HG03097 (cell line): ENCODE results near the gene TRAPPC5.

Source experiments
- ATAC-seq: cut with Tn5 transposase; IDR thresholded peaks from one replicate; pipeline ENCODE4 v1.9.1; 2021; ENCODE audit not compliant: unreplicated experiment, low FRiP score

The TRAPPC5 gene

GRCh38 chr19:7729831-7730285 lies 49.2 kb downstream of the TRAPPC5 start:
- no peak for ATAC-seq

GRCh38 chr19:7730286-7731217 lies 49.9 kb downstream of the TRAPPC5 start:
- no peak for ATAC-seq

GRCh38 chr19:7731218-7731595 lies 50.6 kb downstream of the TRAPPC5 start:
- no peak for ATAC-seq

- no peak for ATAC-seq
Observed at GRCh38 chr19:7731615-7732014, 51.0 kb downstream of the TRAPPC5 start.

GRCh38 chr19:7732045-7732444 lies 51.4 kb downstream of the TRAPPC5 start, which contains the start of gene CLEC4G:
CLEC4G (minus strand) TSS chr19:7732110; CDS start chr19:7732102, 8 bp downstream.
- ATAC-seq: no peak

- ATAC-seq: no peak
Observed at GRCh38 chr19:7733376-7733775, 52.7 kb downstream of the TRAPPC5 start.

GRCh38 chr19:7734220-7735203 lies 53.9 kb downstream of the TRAPPC5 start:
- no peak for ATAC-seq

GRCh38 chr19:7736148-7736547 lies 55.5 kb downstream of the TRAPPC5 start:
- no peak for ATAC-seq

- ATAC-seq: no peak
Observed at GRCh38 chr19:7737215-7737614, 56.6 kb downstream of the TRAPPC5 start.
